Limb (tissue), 2 donors: Measurements from ENCODE around the gene BBS9.

Experiments
- DNase-seq, 2 donors: peaks; one replicate each; pipeline ENCODE4 v3.0.0-alpha.2; 2016; ENCODE audit errors: extremely low spot score in 2 of 2

The BBS9 gene

GRCh38 chr7:33597181-33597580 is 467.8 kb downstream of the BBS9 start:
- no peak for DNase-seq

- no peak for DNase-seq
Observed at GRCh38 chr7:33601101-33601500, 471.7 kb downstream of the BBS9 start.

GRCh38 chr7:33601884-33602283 is 472.5 kb downstream of the BBS9 start:
- DNase-seq: no peak

GRCh38 chr7:33604056-33604455 is 474.7 kb downstream of the BBS9 start:
- no peak for DNase-seq

GRCh38 chr7:33610918-33611317 is 481.6 kb downstream of the BBS9 start:
- no peak for DNase-seq

- no peak for DNase-seq
Observed at GRCh38 chr7:33612442-33612841, 483.1 kb downstream of the BBS9 start.

- DNase-seq: no peak
Observed at GRCh38 chr7:33614357-33615117, 485.2 kb downstream of the BBS9 start.

GRCh38 chr7:33616752-33617151 is 487.4 kb downstream of the BBS9 start:
- DNase-seq: no peak

- no peak for DNase-seq
Observed at GRCh38 chr7:33619264-33619663, 489.9 kb downstream of the BBS9 start.

GRCh38 chr7:33623267-33623666 is 493.9 kb downstream of the BBS9 start:
- DNase-seq: no peak

- DNase-seq: peak in 1 of 2 donors; percentile 27
Observed at GRCh38 chr7:33624215-33624614, 494.9 kb downstream of the BBS9 start.

GRCh38 chr7:33626869-33627268 is 497.5 kb downstream of the BBS9 start:
- no peak for DNase-seq

GRCh38 chr7:33627741-33628140 is 498.4 kb downstream of the BBS9 start:
- no peak for DNase-seq

- no peak for DNase-seq
Observed at GRCh38 chr7:33628894-33629293, 499.5 kb downstream of the BBS9 start.

GRCh38 chr7:33630359-33630758 is 501.0 kb downstream of the BBS9 start:
- DNase-seq: no peak

- DNase-seq: no peak
Observed at GRCh38 chr7:33632322-33632721, 503.0 kb downstream of the BBS9 start.

GRCh38 chr7:33632840-33633525 is 503.6 kb downstream of the BBS9 start:
- no peak for DNase-seq

- no peak for DNase-seq
Observed at GRCh38 chr7:33634606-33635005, 505.2 kb downstream of the BBS9 start.

- no peak for DNase-seq
Observed at GRCh38 chr7:33636359-33636758, 507.0 kb downstream of the BBS9 start.

GRCh38 chr7:33639552-33640197 is 510.3 kb downstream of the BBS9 start:
- no peak for DNase-seq

GRCh38 chr7:33640741-33641140 is 511.4 kb downstream of the BBS9 start:
- no peak for DNase-seq

- no peak for DNase-seq
Observed at GRCh38 chr7:33642312-33642711, 512.9 kb downstream of the BBS9 start.

GRCh38 chr7:33643530-33643929 is 514.2 kb downstream of the BBS9 start:
- no peak for DNase-seq
